GM21381 (cell line): ENCODE results near the gene SCN1A.
"Not testable (repeated sequence)": the region's sequence is repeated elsewhere in the genome, so short reads cannot be mapped to it uniquely, and the experiment has no call there.

Experiments used
- ATAC-seq: cut with Tn5 transposase; IDR thresholded peaks from one replicate; pipeline ENCODE4 v1.9.1; 2021; ENCODE audit warnings: mild to moderate bottlenecking, moderate library complexity; ENCODE audit not compliant: unreplicated experiment

Gene SCN1A

DNA sequence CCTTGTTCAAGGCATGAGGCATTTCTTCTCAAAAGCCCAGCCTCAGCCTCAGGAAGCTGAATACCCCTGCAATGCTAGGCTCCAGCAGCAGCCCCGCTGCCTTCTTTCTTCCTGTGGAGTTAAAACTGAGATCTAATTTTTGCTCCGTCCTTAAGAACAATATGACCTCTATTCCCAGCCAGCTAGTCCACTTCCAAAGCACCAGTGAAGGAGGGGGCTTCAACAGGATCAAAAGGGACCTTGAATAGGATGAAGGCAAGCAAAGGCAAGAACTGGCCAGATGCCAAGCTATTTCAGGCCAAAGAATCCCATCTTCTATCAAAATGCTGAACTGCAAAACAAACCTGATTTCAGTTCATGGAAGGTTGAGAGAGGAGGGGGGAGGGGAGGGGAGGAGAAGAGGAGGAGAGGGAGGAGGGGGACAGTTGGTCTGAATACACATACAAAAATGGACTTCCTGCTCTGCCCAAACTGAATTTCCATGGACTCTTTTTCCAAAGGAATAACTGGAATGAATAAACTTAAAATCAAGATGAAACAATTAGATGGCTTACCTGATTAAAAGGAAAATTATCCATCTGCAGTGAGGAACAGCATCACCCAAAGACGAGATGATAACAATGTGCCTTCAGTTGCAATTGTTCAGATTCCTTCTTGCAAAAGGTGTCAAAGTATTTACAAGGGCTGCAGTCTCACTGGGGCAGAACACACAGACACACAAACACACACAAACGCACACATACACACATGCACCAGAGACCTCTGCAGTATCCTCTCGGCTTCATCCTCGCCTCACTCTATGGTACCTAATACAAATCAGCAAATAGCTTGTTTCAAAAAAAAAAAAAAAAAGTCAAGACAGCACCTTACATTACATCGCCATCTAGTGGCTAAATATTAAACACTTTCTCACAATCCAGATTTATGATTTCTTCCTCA lies at the start of gene SCN1A:
SCN1A (minus strand) TSS at position 804 of the 939 bp plus-strand sequence. CDS start 54,399 bp downstream, outside the sequence.
- no peak for ATAC-seq

DNA sequence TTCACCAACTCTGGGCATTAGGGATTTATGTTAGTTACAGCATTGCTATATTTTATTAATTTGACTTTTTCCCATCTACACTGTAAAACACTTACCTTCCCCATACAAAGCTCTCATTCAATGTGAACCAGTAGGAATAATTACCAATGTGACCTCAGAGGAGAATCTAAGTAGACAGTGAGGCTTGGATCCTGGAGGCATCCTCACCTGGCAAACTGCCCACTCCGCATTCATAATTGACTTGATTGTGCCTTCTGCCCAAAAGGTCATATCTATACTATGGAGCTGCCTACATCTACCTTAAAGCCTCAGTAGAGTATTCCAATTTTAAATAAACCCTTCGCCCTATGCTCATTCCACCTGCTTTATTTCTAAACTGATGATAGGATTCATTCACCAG lies 45.4 kb upstream of the SCN1A start:
- ATAC-seq: no peak

DNA sequence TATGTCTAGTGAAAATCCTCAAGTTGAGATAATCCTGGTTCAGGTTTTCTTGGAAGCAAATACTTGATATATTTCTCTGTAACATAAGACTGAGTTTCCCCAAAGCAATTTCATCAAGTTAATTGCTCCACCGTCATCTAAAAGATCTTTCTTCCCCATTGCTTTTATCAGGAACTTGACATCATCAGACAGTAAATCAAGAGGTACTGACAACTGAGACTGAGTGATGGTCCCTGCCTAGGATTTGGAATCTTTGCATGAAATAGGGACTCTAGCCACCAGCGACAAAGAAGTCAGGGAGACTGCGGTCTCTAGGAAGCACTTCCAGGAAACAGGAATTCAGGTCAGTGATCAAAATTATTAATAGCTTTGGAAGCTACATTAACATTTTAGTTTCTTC lies 43.4 kb upstream of the SCN1A start:
- no peak for ATAC-seq

DNA sequence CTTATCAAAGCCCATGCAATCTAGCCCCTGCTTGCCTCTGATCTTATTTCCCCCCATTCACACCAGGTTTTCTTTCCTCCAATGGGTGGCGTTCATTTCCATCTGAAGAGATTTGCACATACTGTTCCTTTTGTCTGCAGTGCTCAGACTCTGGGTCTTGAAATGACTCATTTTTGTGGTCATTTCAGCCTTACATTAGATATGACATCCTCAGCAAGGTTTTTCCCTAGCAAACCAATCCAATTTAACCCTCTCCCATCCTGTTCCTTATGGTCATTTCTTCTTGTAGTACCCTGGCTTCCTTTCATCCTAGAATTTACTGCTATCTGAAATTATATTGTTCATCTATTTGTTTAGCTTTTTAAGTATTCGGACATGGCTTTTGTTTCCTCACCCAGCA lies 42.5 kb upstream of the SCN1A start:
- no peak for ATAC-seq

DNA sequence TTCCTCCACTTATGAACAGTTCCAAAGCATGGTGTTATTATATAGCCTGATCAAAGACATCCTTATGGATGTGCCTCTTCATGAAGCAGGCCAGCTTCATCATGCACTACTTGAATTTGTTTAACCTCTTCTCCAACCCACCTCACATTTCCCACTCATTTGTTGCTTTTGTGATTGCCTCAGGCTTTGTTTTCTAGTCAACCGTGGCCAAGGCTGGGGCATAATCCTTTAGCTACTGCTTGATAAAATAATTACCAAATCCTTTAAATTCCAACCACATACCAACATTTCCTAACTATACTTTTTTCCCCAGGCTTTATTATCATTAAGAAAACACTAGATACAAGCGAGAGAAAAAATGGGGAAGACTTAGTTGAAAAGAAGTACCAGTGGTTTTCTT lies 39.6 kb upstream of the SCN1A start:
- ATAC-seq: no peak

DNA sequence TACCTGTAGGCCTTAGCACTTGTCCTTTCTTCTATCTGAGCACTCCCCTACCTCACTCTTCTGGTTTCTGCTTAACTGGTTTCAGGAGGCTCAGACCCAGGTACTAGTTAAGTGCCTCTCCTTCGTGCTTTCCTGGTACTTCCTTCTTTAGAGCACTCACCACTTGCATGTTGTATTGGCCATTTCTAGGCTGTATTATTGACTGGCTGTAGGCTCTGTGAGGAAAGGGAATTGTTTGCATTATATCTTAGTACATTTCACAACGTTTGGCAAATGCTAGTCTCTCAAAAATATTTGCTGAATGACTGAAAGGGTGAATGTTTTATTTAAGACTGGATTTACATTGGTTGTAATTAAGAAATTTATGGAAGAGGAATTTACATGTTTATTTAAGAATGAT lies 36.0 kb upstream of the SCN1A start:
- no peak for ATAC-seq

DNA sequence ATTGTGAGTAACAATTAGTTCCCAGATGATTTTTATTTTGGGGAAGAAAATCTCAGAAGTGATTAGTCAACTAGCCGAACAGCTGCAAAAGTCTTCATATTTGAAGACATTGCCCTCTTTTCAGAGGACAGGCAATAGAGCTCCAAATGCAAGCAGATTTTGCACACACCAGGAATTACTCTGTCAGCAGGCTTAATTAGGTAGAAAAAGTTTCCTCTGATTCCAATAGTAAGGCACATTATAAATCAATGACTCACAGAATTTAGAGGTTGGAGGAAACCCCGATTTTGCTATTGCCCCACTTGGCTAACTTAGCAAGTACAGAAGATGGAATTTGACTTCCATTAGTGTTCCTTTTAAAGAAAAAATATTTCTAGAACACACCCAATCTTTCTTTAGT lies 30.7 kb upstream of the SCN1A start:
- no peak for ATAC-seq

DNA sequence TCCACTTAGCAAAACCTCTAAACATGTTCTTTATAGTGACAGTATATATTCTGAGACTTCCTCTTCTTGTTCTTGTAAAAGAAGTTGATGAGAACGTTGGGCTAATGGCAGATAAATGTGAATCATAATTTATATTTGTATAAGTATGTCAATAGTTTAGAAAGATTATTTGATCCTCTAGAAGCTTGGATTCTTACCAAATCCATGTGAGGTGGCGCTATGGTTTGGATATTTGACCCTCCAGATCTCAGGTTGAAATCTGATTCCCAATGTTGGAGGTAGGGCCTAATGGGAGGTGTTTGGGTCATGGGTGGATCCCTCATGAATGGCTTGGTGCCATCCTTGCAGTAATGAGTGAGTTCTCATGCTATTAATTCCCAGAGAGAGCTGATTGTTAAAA lies 29.8 kb upstream of the SCN1A start:
- ATAC-seq: no peak

DNA sequence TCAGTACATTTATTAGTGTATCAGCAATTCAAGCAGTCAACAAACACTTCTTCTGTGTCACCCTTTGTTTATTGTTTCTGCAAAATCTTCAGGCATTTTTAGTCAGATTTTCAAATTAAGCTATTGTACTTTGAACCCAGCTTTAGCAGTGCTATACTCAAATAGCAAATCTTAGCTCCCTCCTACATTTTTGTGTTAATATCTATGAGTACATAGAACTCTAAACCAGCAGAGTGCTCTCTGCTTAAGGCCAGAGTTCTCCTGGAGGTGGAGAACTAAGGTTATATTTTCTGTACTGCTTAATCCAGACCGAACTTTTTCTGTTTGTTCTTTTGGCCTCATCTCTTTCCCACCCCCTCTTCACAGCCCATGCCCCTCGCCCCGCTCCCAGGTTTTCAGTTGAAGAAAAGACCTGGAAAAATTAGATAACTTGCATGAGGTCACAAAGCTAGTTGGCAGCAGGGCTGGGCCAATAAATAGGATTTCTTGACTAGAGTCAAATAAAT lies 29.2 kb upstream of the SCN1A start:
- ATAC-seq: no peak

DNA sequence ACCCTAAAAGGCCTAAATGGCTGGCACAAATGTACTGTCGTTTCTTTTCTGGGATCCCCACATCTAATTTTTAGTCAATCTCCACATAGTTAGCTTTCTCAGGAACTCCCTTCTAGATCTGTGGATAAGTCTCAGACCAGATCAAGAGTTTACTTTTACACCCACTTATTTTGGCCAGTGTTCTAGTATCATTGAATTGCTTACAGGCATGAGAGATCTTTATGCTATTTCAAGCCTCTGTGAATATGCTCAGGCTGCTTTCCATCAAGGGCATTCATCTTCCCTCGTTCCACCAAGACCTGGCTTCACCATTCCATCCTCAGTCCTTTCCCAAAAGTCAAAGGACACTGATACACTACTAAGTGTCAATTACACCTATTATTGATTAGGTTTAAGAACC lies 27.8 kb upstream of the SCN1A start:
- ATAC-seq: no peak

DNA sequence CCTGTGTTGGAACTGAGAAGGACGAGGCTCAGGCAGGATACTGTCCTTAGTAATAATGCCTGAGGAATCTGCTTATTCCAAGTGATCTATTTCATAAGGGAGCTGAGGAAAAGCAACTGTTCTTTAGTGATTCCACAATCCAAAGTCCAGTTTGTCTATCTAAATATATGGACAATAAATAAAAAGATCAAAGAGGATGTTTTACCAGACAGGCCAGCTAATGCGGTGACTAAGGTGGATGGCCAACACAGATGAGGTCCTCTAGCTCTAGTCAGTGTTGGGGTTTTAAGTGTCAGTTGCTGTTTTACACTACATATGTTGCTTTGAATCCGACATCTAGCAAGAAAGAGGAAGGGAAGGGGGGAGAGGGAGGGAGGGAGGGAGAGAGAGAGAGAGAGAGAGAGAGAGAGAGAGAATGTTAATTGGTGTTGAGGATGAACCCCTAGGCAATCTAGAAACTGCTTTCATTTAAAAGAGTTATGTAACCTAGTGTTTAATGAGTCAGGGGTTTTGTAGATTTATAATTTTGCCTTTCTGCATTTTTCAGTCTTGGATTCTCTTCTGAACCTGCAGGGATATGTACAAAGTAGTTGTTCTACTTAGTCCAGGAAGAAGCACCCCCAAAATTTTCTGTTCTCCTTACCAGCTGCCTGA lies 27.0 kb upstream of the SCN1A start:
- no peak for ATAC-seq

DNA sequence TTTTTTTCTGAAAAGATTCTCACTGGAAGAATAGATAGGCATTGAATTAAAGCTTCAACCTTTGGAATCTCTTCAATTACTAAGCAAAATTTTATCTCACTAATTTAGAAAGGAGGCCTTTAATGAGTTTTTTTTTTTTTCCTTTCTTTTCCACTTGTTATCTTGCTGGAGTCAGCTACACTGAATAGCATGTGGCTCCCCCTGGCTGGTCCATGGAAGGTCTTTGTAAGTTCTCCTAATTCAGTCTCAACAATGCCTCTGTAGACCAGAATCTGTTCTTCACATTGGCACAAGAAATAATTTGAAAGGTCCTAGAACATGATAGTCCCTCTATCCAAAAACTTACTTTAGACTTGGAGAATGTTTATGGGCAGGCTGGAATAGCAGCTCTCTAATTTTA lies 24.2 kb upstream of the SCN1A start:
- no peak for ATAC-seq

DNA sequence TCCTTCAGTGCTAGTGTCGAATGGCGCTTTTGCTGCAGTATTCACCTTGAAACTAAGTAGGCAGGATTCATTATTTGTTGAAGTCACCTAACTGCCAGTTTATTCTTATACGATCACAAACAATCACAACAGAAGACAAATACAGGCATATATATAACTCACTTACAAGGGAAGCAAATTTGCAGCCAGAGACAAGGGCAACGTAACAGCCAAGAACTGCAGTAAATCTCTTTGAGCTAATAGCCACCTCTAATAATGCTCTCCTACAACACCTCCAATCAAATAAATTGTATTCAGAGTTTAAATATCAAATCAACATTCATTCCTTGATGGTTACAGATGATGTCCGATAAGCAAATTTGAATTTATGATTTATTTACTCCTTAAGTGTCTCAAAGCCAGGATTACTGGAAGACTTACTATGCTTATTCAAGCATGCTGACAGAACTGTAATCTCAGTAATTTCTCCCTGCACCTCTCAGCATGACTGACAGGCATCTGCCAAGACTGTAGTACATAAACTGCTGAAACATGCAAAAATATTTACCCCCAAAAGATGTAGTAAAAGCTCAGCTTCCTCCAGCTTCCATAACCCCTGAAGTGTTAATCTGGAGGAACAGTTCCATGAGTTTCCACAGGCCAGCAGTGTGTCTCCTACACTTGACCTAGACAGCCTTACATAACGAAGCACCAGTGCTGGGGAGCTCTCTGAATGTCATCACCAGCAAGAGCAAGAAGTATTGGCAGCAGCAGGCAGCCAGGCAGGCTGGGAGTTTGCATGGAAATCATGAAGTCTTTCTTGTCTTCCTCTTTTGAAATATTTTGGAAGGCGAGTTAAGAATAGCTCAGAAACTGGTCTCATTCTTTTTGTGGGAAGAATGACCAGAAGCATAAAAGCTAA lies 20.9 kb upstream of the SCN1A start:
- ATAC-seq: no peak

DNA sequence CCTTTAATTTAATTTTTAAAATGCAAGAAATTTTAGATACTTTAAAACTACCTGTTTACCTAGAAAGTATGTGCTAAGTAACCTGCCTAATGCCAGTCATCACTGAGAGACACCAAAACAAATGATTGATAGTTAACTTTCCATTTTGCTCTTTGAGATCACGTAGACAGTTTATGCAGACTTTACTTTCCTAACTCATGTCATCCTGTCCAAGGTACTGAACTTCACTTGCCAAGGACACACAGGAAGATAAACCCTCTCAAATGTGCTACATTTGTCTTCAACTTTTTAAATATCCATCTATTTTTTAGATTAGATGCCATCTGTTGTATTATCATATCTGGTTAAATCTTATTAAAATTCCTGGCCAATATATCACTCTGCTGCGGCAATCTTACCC lies 20.1 kb upstream of the SCN1A start:
- no peak for ATAC-seq

DNA sequence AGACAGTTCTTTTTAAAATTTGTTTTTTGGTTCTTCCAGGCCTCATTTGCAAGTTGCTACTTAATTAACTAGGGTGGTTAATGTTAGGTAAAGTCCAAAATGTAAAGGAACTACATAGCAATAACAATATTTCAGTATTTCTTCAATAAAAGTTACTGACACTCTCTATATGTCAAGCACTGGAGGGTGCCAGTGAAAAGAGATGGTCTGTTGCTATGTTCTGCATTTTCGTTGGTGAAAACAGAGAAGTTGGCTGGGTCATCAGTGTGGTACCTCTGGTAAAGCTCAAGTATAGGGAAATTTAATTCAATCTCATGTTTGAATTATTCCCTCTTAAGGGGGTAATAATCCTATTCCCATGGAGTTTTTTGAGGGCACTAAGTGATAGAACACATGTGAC lies 16.3 kb upstream of the SCN1A start:
- no peak for ATAC-seq

DNA sequence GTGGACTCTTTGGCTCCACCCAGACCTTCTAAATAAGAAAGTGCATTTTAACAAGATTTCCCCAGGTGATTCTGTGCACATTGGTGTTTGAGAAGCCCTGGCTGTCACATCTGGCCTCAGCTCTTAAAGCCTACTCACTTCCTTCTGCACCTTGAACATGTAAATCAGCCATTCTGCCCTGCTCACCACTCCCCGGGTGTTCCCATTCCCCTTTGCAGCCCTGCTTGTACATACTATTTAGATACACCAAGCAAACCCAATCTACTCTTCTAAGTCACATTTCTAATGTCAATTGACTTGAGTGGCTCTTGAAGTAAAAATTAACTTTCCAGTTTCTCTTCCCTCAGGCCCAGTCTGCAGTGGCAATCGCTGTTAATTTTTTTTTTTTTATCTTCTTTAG lies 13.1 kb upstream of the SCN1A start:
- no peak for ATAC-seq

DNA sequence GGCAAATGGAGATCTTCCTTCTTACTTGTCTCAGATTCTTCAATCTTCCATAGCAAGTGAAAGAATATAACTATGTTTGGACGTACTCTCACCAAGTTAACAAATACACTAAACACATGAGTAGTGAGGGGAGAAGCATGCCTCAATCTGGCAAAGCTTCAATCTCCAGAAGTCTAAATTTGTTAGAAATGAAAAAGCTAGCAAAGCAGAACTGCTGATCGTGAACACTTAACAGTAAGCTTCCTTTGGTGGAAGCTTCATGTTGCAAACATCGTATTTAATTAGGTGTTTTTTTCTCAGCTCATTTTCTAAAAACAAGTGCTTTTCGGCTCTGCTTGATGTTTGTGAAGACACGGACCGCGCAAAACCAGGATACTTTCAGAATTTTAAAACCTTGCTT lies 12.7 kb upstream of the SCN1A start:
- ATAC-seq: no peak

DNA sequence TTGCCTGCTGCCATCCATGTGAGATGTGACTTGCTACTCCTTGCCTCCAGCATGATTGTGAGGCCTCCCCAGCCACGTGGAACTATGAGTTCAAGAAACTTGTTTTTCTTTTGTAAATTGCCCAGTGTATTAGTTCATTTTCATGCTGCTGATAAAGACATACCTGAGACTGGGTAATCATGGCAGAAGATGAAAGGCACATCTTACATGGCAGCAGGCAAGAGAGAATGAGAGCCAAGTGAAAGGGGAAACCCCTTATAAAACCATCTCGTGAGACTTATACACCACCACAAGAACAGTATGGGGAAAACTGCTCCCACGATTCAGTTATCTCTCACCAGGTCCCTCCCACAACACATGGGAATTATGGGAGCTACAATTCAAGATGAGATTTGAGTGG lies 11.7 kb upstream of the SCN1A start:
- ATAC-seq: not testable (repeated sequence)

DNA sequence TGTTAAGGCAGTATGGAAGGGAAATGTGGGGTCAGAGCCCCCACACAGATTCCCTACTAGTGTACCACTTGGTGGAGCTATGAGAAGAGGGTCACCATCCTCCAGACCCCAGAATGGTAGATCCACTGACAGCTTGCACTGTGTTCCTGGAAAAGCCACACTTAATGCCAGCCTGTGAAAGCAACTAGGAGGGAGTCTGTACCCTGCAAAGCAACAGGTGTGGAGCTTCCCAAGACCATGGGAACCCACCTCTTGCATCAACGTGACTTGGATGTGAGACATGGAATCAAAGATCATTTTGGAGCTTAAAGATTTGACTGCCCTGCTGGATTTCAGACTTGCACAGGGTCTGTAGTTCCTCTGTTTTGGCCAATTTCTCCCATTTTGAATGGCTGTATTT lies 10.8 kb upstream of the SCN1A start:
- ATAC-seq: no peak

DNA sequence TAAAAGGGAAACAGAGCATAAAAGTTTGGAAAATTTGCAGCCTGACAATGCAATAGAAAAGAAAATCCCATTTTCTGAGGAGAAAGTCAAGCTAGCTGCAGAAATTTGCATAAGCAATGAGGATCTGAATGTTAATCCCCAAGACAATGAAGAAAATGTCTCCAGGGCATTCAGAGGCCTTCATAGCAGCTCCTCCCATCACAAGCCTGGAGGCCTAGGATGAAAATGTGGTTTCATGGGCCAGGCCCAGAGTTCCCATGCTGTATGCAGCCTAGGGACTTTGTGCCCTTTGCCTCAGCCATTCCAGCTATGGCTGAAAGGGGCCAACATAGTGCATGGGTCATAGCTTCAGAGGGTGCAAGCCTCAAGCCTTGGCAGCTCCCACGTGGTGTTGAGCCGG lies 10.3 kb upstream of the SCN1A start:
- ATAC-seq: no peak

DNA sequence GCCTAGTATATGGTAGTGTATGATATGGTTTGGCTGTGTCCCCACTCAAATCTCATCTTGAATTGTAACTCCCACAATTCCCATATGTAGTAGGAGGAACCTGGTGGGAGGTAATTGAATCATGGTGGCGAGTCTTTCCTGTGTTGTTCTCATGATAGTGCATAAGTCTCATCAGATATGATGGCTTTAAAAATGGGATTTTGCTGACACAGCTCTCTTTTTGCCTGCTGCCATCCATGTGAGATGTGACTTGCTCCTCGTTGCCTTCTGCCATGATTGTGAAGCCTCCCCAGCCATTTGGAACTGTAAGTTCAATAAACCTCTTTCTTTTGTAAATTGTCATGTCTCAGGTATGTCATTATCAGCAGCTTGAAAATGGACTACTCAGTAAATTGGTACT lies 9.5 kb upstream of the SCN1A start:
- no peak for ATAC-seq
